Epithelial cell of proximal tubule (primary cell): Measurements from ENCODE around the gene FBXL15. TPM values are rescaled to one million over a fixed set of nuclear protein-coding genes. Genes with fewer than 3 reads are reported as not detected.

ENCODE experiments used
- DNase-seq: peaks from one replicate; pipeline ENCODE4 v3.0.0-alpha.2; 2011; ENCODE audit warnings: low read depth
- H3K4me3 ChIP-seq: 2 replicates; pipeline ENCODE4 v1.5.1; 2011; ENCODE audit warnings: low read depth, mild to moderate bottlenecking, low read length
- CTCF ChIP-seq: conservative IDR thresholded peaks from 2 replicates; pipeline ENCODE4 v1.5.1; 2012; ENCODE audit warnings: low read depth, mild to moderate bottlenecking, low read length
- total RNA-seq: library from RNA; depleted of rRNA; stranded (reverse); fragments of >200 nt; gene quantifications from 2 replicates; pipeline ENCODE4 v1.2.3, GENCODE V29; 2015

FBXL15 gene, protein sequence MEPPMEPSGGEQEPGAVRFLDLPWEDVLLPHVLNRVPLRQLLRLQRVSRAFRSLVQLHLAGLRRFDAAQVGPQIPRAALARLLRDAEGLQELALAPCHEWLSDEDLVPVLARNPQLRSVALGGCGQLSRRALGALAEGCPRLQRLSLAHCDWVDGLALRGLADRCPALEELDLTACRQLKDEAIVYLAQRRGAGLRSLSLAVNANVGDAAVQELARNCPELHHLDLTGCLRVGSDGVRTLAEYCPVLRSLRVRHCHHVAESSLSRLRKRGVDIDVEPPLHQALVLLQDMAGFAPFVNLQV
- total RNA-seq: 23.8 and 34.6 TPM in 2 replicates

GRCh38 chr10:102420714-102421506, at the start of gene FBXL15:
Gene FBXL15 (plus strand): TSS chr10:102420836. CDS start chr10:102421130, 294 bp downstream.
- H3K4me3 ChIP-seq: peak within 1 kb of the TSS; percentile 96
- DNase-seq: peak; percentile 75
- no peak for TF ChIP-seq CTCF

DNA sequence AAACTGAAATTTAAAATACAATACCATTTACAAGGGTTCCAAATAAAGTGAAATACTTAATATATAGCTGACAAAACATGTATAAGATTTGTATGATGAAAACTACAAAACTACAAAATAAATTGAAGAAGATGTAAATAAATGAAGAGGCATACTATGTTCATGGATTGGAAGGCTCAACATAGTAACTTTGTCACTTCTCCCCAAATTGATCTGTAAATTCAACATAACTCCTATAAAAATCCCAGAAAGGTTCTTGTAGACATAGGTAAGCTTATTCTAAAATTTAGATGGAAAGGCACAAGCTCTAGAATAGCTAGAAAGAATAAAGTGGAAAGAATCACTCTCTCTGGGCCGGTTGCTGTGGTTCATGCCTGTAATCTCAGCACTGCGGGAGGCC, 49.3 kb upstream of the FBXL15 start:
- H3K4me3 ChIP-seq: no peak overlapping the region
- DNase-seq: no peak
- no peak for TF ChIP-seq CTCF

- TF ChIP-seq CTCF: peak; percentile 30
- no peak for DNase-seq
- H3K4me3 ChIP-seq: no peak overlapping the region
Observed at GRCh38 chr10:102375250-102375649, 45.4 kb upstream of the FBXL15 start.

GRCh38 chr10:102375867-102376266, 44.8 kb upstream of the FBXL15 start:
- no peak for DNase-seq
- TF ChIP-seq CTCF: no peak
- H3K4me3 ChIP-seq: no peak overlapping the region

GRCh38 chr10:102376901-102377300, 43.7 kb upstream of the FBXL15 start:
- no peak overlapping the region for H3K4me3 ChIP-seq
- TF ChIP-seq CTCF: no peak
- DNase-seq: no peak

DNA sequence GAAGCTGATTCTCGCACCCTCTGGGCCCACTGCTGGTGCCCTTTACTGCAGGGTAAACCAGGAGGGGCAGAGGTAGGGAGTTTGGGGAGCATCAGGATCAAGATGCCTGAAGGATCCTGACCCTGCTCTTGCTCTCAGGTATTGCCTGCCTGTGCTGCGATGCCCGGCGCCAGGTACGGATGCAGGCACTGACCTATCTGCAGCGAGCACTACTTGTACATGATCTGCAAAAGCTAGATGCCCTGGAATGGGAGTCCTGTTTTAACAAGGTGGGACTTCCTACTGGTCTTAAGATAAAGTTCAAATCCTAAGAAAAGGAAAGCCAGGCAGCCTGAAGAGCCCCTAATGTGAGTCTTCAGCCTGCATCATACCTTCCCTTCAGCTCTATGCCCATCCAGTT, 41.3 kb upstream of the FBXL15 start:
- no peak for DNase-seq
- no peak overlapping the region for H3K4me3 ChIP-seq
- TF ChIP-seq CTCF: no peak

- TF ChIP-seq CTCF: no peak
- no peak overlapping the region for H3K4me3 ChIP-seq
- no peak for DNase-seq
Observed at GRCh38 chr10:102381983-102382382, 38.7 kb upstream of the FBXL15 start.
